Muscle layer of duodenum (tissue), 2 donors: Measurements from ENCODE around the gene ACKR2.

Source experiments
- H3K27ac ChIP-seq: one replicate; pipeline ENCODE4 v1.7.0; 2013; ENCODE audit warnings: mild to moderate bottlenecking, low read length
- H3K27me3 ChIP-seq: one replicate; pipeline ENCODE4 v1.7.0; 2013; ENCODE audit warnings: low read depth, mild to moderate bottlenecking, control low read depth, low read length
- H3K36me3 ChIP-seq, 2 donors: one replicate each; pipeline ENCODE4 v1.7.0; 2013; ENCODE audit warnings: low read length in 2 of 2, control low read depth in 1 of 2, mild to moderate bottlenecking in 1 of 2; ENCODE audit not compliant: insufficient read depth in 2 of 2, control insufficient read depth in 1 of 2
- H3K4me1 ChIP-seq, 2 donors: one replicate each; pipeline ENCODE4 v1.7.0; 2013; ENCODE audit warnings: low read length in 2 of 2, mild to moderate bottlenecking in 2 of 2, control low read depth in 1 of 2, moderate library complexity in 1 of 2; ENCODE audit not compliant: insufficient read depth in 2 of 2, control insufficient read depth in 1 of 2
- H3K4me3 ChIP-seq, 2 donors: one replicate each; pipeline ENCODE4 v1.7.0; 2013; ENCODE audit warnings: low read length in 2 of 2, low read depth in 1 of 2, mild to moderate bottlenecking in 1 of 2
- H3K9me3 ChIP-seq, 2 donors: one replicate each; pipeline ENCODE4 v1.7.0; 2013; ENCODE audit warnings: low read length in 2 of 2, control low read depth in 1 of 2, mild to moderate bottlenecking in 1 of 2; ENCODE audit not compliant: control insufficient read depth in 1 of 2
- donor health status: healthy.

ACKR2 gene

GRCh38 chr3:42898896-42899675, 89.8 kb downstream of the ACKR2 start:
- no peak overlapping the region for H3K27ac ChIP-seq
- no peaks in the 10 kb centered on the region for H3K36me3 ChIP-seq
- no peaks in the 10 kb centered on the region for H3K4me1 ChIP-seq
- no peak overlapping the region for H3K4me3 ChIP-seq
- no peaks in the 10 kb centered on the region for H3K27me3 ChIP-seq
- H3K9me3 ChIP-seq: no peaks in the 10 kb centered on the region

- no peak overlapping the region for H3K4me3 ChIP-seq
- no peak overlapping the region for H3K27ac ChIP-seq
- no peaks in the 10 kb centered on the region for H3K4me1 ChIP-seq
- no peaks in the 10 kb centered on the region for H3K9me3 ChIP-seq
- H3K27me3 ChIP-seq: no peaks in the 10 kb centered on the region
- H3K36me3 ChIP-seq: no peaks in the 10 kb centered on the region
These were observed 91.2 kb downstream of the ACKR2 start for GRCh38 chr3:42900226-42901072.

GRCh38 chr3:42901073-42901415, 91.8 kb downstream of the ACKR2 start:
- no peaks in the 10 kb centered on the region for H3K36me3 ChIP-seq
- H3K27me3 ChIP-seq: no peaks in the 10 kb centered on the region
- H3K27ac ChIP-seq: no peak overlapping the region
- H3K4me1 ChIP-seq: peaks cover 0 to 1% of the 10 kb centered on the region in 2 donors
- H3K9me3 ChIP-seq: no peaks in the 10 kb centered on the region
- no peak overlapping the region for H3K4me3 ChIP-seq

- Histone ChIP-seq H3K36me3 (no peaks in the 10 kb centered on the region), H3K4me1 (peaks cover 0 to 10% of the 10 kb centered on the region in 2 donors), H3K4me3 (no peak overlapping the region), H3K27me3 (no peaks in the 10 kb centered on the region), H3K27ac (no peak overlapping the region), H3K9me3 (no peaks in the 10 kb centered on the region)
These were observed 93.0 kb downstream of the ACKR2 start for GRCh38 chr3:42902257-42902656.

GRCh38 chr3:42904076-42904475, 94.8 kb downstream of the ACKR2 start:
- peaks cover 8 to 10% of the 10 kb centered on the region in 2 donors for H3K36me3 ChIP-seq
- no peak overlapping the region for H3K27ac ChIP-seq
- H3K4me3 ChIP-seq: no peak overlapping the region
- no peaks in the 10 kb centered on the region for H3K27me3 ChIP-seq
- no peaks in the 10 kb centered on the region for H3K9me3 ChIP-seq
- peaks cover 0 to 16% of the 10 kb centered on the region in 2 donors for H3K4me1 ChIP-seq

- Histone ChIP-seq H3K36me3 (peaks cover 12 to 23% of the 10 kb centered on the region in 2 donors), H3K27ac (no peak overlapping the region), H3K27me3 (no peaks in the 10 kb centered on the region), H3K9me3 (peaks cover 2 to 5% of the 10 kb centered on the region in 2 donors), H3K4me1 (peaks cover 0 to 16% of the 10 kb centered on the region in 2 donors), H3K4me3 (peak overlapping the region; percentile 66 to 77)
These were observed 96.5 kb downstream of the ACKR2 start for GRCh38 chr3:42905740-42906069.

GRCh38 chr3:42906070-42906847, 97.0 kb downstream of the ACKR2 start, which contains the start of gene ZNF662:
Gene ZNF662 (plus strand): TSS chr3:42906142. CDS start chr3:42908115, 1,973 bp downstream.
- no peak within 1 kb of the TSS for H3K27ac ChIP-seq
- H3K4me1 ChIP-seq: peaks cover 0 to 16% of the 10 kb centered on the region in 2 donors
- peaks cover 8 to 9% of the 10 kb centered on the region in 2 donors for H3K9me3 ChIP-seq
- peaks cover 17 to 29% of the 10 kb centered on the region in 2 donors for H3K36me3 ChIP-seq
- peak within 1 kb of the TSS; percentile 66 to 77 for H3K4me3 ChIP-seq
- no peaks in the 10 kb centered on the region for H3K27me3 ChIP-seq

- Histone ChIP-seq H3K36me3 (peaks cover 22 to 34% of the 10 kb centered on the region in 2 donors), H3K4me1 (peaks cover 0 to 16% of the 10 kb centered on the region in 2 donors), H3K27me3 (no peaks in the 10 kb centered on the region), H3K9me3 (peaks cover 9 to 12% of the 10 kb centered on the region in 2 donors), H3K4me3 (peak overlapping the region; percentile 66 to 77), H3K27ac (no peak overlapping the region)
These were observed 97.6 kb downstream of the ACKR2 start for GRCh38 chr3:42906848-42907183.

GRCh38 chr3:42908675-42909074, 99.4 kb downstream of the ACKR2 start:
- Histone ChIP-seq H3K36me3 (peaks cover 30 to 45% of the 10 kb centered on the region in 2 donors), H3K9me3 (peaks cover 17 to 21% of the 10 kb centered on the region in 2 donors)

GRCh38 chr3:42911551-42911950, 102.3 kb downstream of the ACKR2 start:
- peaks cover 44 to 70% of the 10 kb centered on the region in 2 donors for H3K36me3 ChIP-seq

More at GRCh38 chr3:42908675-42909074, 99.4 kb downstream of the ACKR2 start:
- Histone ChIP-seq H3K4me3 (no peak overlapping the region), H3K4me1 (peaks cover 0 to 16% of the 10 kb centered on the region in 2 donors), H3K27ac (no peak overlapping the region), H3K27me3 (no peaks in the 10 kb centered on the region)

More at GRCh38 chr3:42911551-42911950, 102.3 kb downstream of the ACKR2 start:
- H3K4me3 ChIP-seq: no peak overlapping the region
- H3K27ac ChIP-seq: no peak overlapping the region
- peaks cover 42 to 46% of the 10 kb centered on the region in 2 donors for H3K9me3 ChIP-seq
- H3K27me3 ChIP-seq: no peaks in the 10 kb centered on the region
- H3K4me1 ChIP-seq: peaks cover 0 to 12% of the 10 kb centered on the region in 2 donors
